ENCODE results near the gene SPIRE2. TPM values are rescaled to one million over a fixed set of nuclear protein-coding genes. Genes with fewer than 3 reads are reported as not detected.

SPIRE2 gene
- total RNA-seq, 1 experiment from 2014 or later, result 29.6 TPM

- Histone ChIP-seq H3K9me3 (no peaks in the 10 kb centered on the region), H3K4me3 (ENCODE audit: low read depth, low read length) (no peak overlapping the region), H3K27me3 (replicated peaks; ENCODE audit: control insufficient read depth, insufficient read depth, low read length) (no peaks in the 10 kb centered on the region), H3K36me3 (ENCODE audit: control insufficient read depth, insufficient read depth, low read length) (peaks cover 12% of the 10 kb centered on the region), H3K4me1 (no peaks in the 10 kb centered on the region)
- ChIA-PET POLR2A (no interaction called here), CTCF (no interaction called here)
- H3K4me3 Mint-ChIP-seq (ENCODE audit: unreplicated experiment), result no peak overlapping the region
- H3K36me3 Mint-ChIP-seq (ENCODE audit: insufficient read depth, unreplicated experiment), result peaks cover 73% of the 10 kb centered on the region
- intact Hi-C loops (cut with micrococcal nuclease; ENCODE audit: unreplicated experiment), result no loop called here
- no peaks in the 10 kb centered on the region for H3K9me3 Mint-ChIP-seq (ENCODE audit: unreplicated experiment)
- no TSS peak for BruUV-seq (replicated peaks)
- H3K27ac Mint-ChIP-seq (ENCODE audit: unreplicated experiment), result no peak overlapping the region
- no peak for DNase-seq
- H3K4me1 Mint-ChIP-seq (ENCODE audit: low read depth, unreplicated experiment), result no peaks in the 10 kb centered on the region
- TF ChIP-seq, protein P1, sequence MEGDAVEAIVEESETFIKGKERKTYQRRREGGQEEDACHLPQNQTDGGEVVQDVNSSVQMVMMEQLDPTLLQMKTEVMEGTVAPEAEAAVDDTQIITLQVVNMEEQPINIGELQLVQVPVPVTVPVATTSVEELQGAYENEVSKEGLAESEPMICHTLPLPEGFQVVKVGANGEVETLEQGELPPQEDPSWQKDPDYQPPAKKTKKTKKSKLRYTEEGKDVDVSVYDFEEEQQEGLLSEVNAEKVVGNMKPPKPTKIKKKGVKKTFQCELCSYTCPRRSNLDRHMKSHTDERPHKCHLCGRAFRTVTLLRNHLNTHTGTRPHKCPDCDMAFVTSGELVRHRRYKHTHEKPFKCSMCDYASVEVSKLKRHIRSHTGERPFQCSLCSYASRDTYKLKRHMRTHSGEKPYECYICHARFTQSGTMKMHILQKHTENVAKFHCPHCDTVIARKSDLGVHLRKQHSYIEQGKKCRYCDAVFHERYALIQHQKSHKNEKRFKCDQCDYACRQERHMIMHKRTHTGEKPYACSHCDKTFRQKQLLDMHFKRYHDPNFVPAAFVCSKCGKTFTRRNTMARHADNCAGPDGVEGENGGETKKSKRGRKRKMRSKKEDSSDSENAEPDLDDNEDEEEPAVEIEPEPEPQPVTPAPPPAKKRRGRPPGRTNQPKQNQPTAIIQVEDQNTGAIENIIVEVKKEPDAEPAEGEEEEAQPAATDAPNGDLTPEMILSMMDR (IDR thresholded peaks at IDR 0.05; ENCODE audit: insufficient read depth in 1 of 2, low read depth in 1 of 2, low read length in 1 of 2, severe bottlenecking in 1 of 2, unreplicated experiment in 1 of 2), result no peak
- H3K27me3 Mint-ChIP-seq (ENCODE audit: insufficient read depth, unreplicated experiment), result no peaks in the 10 kb centered on the region
Observed at GRCh38 chr16:89898201-89898967, 70.1 kb downstream of the SPIRE2 start.

DNA sequence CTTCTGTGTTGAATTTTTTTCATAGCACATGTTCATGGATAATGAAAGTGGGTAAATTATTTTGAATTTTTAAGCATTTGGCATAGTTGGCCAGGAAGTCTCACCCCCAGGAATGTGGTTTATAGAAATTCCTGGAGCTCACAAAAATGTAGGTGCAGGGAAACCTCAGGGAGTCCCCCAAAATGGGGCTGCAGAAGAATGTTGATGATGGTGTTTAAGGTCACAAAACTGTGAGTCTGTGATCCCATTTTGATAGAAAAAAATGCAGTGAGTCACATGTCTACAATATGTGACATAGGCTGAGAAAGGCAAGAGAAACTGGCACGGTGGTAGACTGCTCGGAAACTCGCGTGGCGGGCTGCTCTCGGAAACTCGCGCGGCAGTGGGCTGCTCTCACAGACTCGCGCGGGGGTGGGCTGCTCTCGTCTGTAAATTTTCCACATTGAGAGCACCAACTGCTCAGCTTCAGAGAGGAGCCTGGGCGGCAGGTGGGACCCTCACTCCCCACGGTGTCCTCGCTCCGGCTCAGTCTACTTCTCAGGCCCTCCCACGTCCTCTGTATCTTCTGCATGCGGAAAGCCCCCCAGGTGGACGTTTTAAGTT, 71.7 kb downstream of the SPIRE2 start:
- Mint-ChIP-seq H3K27me3 (ENCODE audit: insufficient read depth, unreplicated experiment) (no peaks in the 10 kb centered on the region), H3K36me3 (ENCODE audit: insufficient read depth, unreplicated experiment) (peaks cover 80% of the 10 kb centered on the region), H3K4me3 (ENCODE audit: unreplicated experiment) (no peak overlapping the region), H3K9me3 (ENCODE audit: unreplicated experiment) (no peaks in the 10 kb centered on the region), H3K4me1 (ENCODE audit: low read depth, unreplicated experiment) (no peaks in the 10 kb centered on the region), H3K27ac (ENCODE audit: unreplicated experiment) (no peak overlapping the region)
- POLR2A ChIA-PET, result no interaction called here
- TF ChIP-seq, protein P1 (IDR thresholded peaks at IDR 0.05; ENCODE audit: insufficient read depth in 1 of 2, low read depth in 1 of 2, low read length in 1 of 2, severe bottlenecking in 1 of 2, unreplicated experiment in 1 of 2), result no peak
- no TSS peak for BruUV-seq (replicated peaks)
- H3K9me3 ChIP-seq, result no peaks in the 10 kb centered on the region
- CTCF ChIA-PET, result no interaction called here
- DNase-seq, result no peak
- H3K4me1 ChIP-seq, result peaks cover 16% of the 10 kb centered on the region
- H3K27me3 ChIP-seq (replicated peaks; ENCODE audit: control insufficient read depth, insufficient read depth, low read length), result no peaks in the 10 kb centered on the region
- no peak overlapping the region for H3K4me3 ChIP-seq (ENCODE audit: low read depth, low read length)
- peaks cover 12% of the 10 kb centered on the region for H3K36me3 ChIP-seq (ENCODE audit: control insufficient read depth, insufficient read depth, low read length)
- intact Hi-C loops (cut with micrococcal nuclease; ENCODE audit: unreplicated experiment), result no loop called here

DNA sequence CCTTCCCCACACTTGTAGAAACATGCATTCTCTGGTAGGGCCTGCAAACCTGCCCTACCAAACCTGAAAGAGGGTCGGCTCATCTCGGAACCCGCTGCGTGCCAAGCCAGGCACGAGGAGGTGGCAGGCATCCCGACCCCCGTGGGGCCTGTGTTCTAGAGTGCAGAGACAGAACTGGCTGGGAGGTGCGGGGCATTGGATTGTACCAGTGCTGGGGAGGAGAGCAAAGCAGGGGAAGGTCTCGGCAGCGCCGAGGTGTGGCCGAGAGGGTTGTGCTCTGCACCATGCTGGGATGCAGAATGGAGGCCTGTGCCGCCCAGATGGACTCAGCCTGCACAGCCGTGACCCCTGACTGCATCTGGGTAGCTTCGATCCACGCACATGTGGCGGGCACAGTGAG, 72.6 kb downstream of the SPIRE2 start:
- Mint-ChIP-seq H3K36me3 (ENCODE audit: insufficient read depth, unreplicated experiment) (peaks cover 80% of the 10 kb centered on the region), H3K27ac (ENCODE audit: unreplicated experiment) (no peak overlapping the region), H3K9me3 (ENCODE audit: unreplicated experiment) (no peaks in the 10 kb centered on the region), H3K27me3 (ENCODE audit: insufficient read depth, unreplicated experiment) (no peaks in the 10 kb centered on the region), H3K4me3 (ENCODE audit: unreplicated experiment) (no peak overlapping the region), H3K4me1 (ENCODE audit: low read depth, unreplicated experiment) (no peaks in the 10 kb centered on the region)
- CTCF ChIA-PET, result no interaction called here
- no peak for DNase-seq
- H3K4me3 ChIP-seq (ENCODE audit: low read depth, low read length), result no peak overlapping the region
- TF ChIP-seq, protein P1 (IDR thresholded peaks at IDR 0.05; ENCODE audit: insufficient read depth in 1 of 2, low read depth in 1 of 2, low read length in 1 of 2, severe bottlenecking in 1 of 2, unreplicated experiment in 1 of 2), result no peak
- H3K27me3 ChIP-seq (replicated peaks; ENCODE audit: control insufficient read depth, insufficient read depth, low read length), result no peaks in the 10 kb centered on the region
- no TSS peak for BruUV-seq (replicated peaks)
- H3K4me1 ChIP-seq, result peaks cover 21% of the 10 kb centered on the region
- POLR2A ChIA-PET, result no interaction called here
- H3K36me3 ChIP-seq (ENCODE audit: control insufficient read depth, insufficient read depth, low read length), result peaks cover 12% of the 10 kb centered on the region
- H3K9me3 ChIP-seq, result no peaks in the 10 kb centered on the region
- intact Hi-C loops (cut with micrococcal nuclease; ENCODE audit: unreplicated experiment), result no loop called here

Data from Caco-2 (cell line).